Peyer's patch (tissue), 4 donors: ENCODE measurements around the gene NDST3.

Source experiments
- POLR2A ChIP-seq, 2 donors: fragments of 450-650 bp; IDR thresholded peaks; one replicate each; pipeline ENCODE4 v1.5.1; 2017; ENCODE audit warnings: antibody characterized with exemption in 2 of 2, mild to moderate bottlenecking in 2 of 2, moderate library complexity in 2 of 2
- TF ChIP-seq, protein P1 (sequence below), 6 experiments: fragments of 450-650 bp in 4 of 6; fragments of 200-600 bp in 2 of 6; sonication (generic) in 1 of 6; IDR thresholded peaks; one replicate each; pipeline ENCODE4 v1.5.1; 2017 to 2019; ENCODE audit warnings: antibody characterized with exemption in 6 of 6, mild to moderate bottlenecking in 3 of 6, moderate library complexity in 1 of 6

DNA sequence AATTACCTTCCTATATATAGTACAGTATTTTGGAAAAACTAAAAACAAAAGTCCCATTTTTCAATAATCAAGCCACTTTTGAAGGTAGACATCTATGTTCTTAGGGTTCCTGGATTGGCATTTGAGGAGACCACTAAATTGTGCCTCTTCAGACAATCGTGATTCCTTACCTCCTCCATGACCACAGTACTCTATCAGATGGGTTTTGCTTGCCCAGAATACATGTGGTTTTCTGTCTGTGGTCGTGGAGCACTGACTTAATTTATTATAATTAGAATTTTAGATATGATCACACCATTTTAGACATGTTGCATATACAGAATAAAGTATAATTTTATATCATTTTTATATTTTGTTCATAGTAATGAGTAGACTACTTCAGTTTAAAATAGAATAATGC is 67.9 kb downstream of the NDST3 start:
- TF ChIP-seq, protein P1, sequence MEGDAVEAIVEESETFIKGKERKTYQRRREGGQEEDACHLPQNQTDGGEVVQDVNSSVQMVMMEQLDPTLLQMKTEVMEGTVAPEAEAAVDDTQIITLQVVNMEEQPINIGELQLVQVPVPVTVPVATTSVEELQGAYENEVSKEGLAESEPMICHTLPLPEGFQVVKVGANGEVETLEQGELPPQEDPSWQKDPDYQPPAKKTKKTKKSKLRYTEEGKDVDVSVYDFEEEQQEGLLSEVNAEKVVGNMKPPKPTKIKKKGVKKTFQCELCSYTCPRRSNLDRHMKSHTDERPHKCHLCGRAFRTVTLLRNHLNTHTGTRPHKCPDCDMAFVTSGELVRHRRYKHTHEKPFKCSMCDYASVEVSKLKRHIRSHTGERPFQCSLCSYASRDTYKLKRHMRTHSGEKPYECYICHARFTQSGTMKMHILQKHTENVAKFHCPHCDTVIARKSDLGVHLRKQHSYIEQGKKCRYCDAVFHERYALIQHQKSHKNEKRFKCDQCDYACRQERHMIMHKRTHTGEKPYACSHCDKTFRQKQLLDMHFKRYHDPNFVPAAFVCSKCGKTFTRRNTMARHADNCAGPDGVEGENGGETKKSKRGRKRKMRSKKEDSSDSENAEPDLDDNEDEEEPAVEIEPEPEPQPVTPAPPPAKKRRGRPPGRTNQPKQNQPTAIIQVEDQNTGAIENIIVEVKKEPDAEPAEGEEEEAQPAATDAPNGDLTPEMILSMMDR (IDR thresholded peaks at IDR 0.05), result no peak
- no peak for TF ChIP-seq POLR2A (IDR thresholded peaks at IDR 0.05)
